K562 (cell line): ENCODE measurements around the gene EHBP1. TPM values are rescaled to one million over a fixed set of nuclear protein-coding genes. Genes with fewer than 3 reads are reported as not detected.

Experiments used
- ATAC-seq: fragments of 200-7000 bp; cut with Tn5 transposase; 3 replicates; pipeline ENCODE4 v1.9.1; 2020; ENCODE audit warnings: moderate library complexity
- BruUV-seq: library from RNA; stranded (reverse); fragments of 400-500 nt; replicated peaks from 2 replicates; lab custom pipeline; 2021; lab: Mats Ljungman, UMichigan
- CTCF ChIA-PET: fragments of 300-600 bp; formaldehyde crosslinking; extraction: SDS; loops from one replicate; lab custom pipeline; 2021; ENCODE audit warnings: low intra/inter-chr PET ratio; lab: Yijun Ruan, JAX
- POLR2A ChIA-PET: fragments of 300-600, 350-650 bp; sonication (Branson Sonifier 250); formaldehyde crosslinking; extraction: SDS; loops from one replicate; lab custom pipeline; 2021; ENCODE audit warnings: antibody characterized with exemption, inconsistent platforms; lab: Yijun Ruan, JAX
- DNase-seq, 4 experiments: peaks; one replicate each; pipeline versions ENCODE4 v3.0.0 to v3.0.0-alpha.2; 2011 to 2018; ENCODE audit warnings: low spot score in 3 of 4, mixed read lengths in 3 of 4; ENCODE audit errors: extremely low read depth in 1 of 4
- FAIRE-seq: peaks from 2 replicates; lab custom pipeline; 2011; peaks lifted over from hg19 to GRCh38; lab: Jason Lieb, UNC
- H2AFZ ChIP-seq: 2 replicates; pipeline ENCODE4 v1.6.0; 2011; ENCODE audit warnings: low read depth, low read length, control low read depth, inconsistent platforms
- H3K27ac ChIP-seq: fragments of 200-600 bp; 3 replicates; pipeline ENCODE4 v1.8.0; 2011; ENCODE audit warnings: low read depth, mild to moderate bottlenecking, control low read depth, inconsistent platforms, low read length, moderate library complexity, mixed read lengths; ENCODE audit errors: extremely low read depth
- H3K27me3 ChIP-seq, 2 experiments: fragments of 300-600 bp in 1 of 2; 2 replicates in 1 of 2; 3 replicates in 1 of 2; pipeline versions ENCODE4 v1.6.0 to v1.8.0; 2011; ENCODE audit warnings: inconsistent platforms in 2 of 2, low read length in 2 of 2, mild to moderate bottlenecking in 1 of 2, mixed read lengths in 1 of 2, moderate library complexity in 1 of 2; ENCODE audit not compliant: control insufficient read depth in 2 of 2, insufficient read depth in 2 of 2
- H3K36me3 ChIP-seq: fragments of 300-600 bp; 3 replicates; pipeline ENCODE4 v1.8.0; 2011; ENCODE audit warnings: mild to moderate bottlenecking, low read length, inconsistent platforms; ENCODE audit not compliant: control insufficient read depth, insufficient read depth
- H3K4me1 ChIP-seq, 2 experiments: fragments of 200-600 bp in 1 of 2; replicated peaks in 1 of 2; 2 replicates in 1 of 2; 3 replicates in 1 of 2; pipeline versions ENCODE4 v1.5.1 to v1.8.0; 2011; ENCODE audit warnings: inconsistent platforms in 2 of 2, low read length in 2 of 2, mild to moderate bottlenecking in 1 of 2, mixed read lengths in 1 of 2, moderate library complexity in 1 of 2; ENCODE audit not compliant: control insufficient read depth in 2 of 2, insufficient read depth in 2 of 2
- H3K4me2 ChIP-seq: 2 replicates; pipeline ENCODE4 v1.6.1; 2011; ENCODE audit warnings: low read length, control low read depth, inconsistent platforms, mixed read lengths; ENCODE audit not compliant: insufficient read depth
- H3K4me3 ChIP-seq: fragments of 200-600 bp; sonication (generic), shearing (Covaris generic); 2 replicates; pipeline ENCODE4 v1.5.1; 2016; ENCODE audit warnings: control low read depth, inconsistent platforms
- H3K79me2 ChIP-seq: fragments of 200-600 bp; 3 replicates; pipeline ENCODE4 v1.8.0; 2011; ENCODE audit warnings: low read length, inconsistent platforms; ENCODE audit not compliant: control insufficient read depth, insufficient read depth
- H3K9ac ChIP-seq, 2 experiments: 2 replicates each; pipeline versions ENCODE4 v1.6.0 to v1.6.1; 2011; ENCODE audit warnings: low read depth in 2 of 2, low read length in 2 of 2, control low read depth in 1 of 2, inconsistent platforms in 1 of 2, mild to moderate bottlenecking in 1 of 2, mixed read lengths in 1 of 2; ENCODE audit not compliant: insufficient read depth in 1 of 2
- H3K9me1 ChIP-seq: one replicate; pipeline ENCODE4 v1.6.0; 2011; ENCODE audit warnings: inconsistent platforms, mild to moderate bottlenecking, low read length, moderate library complexity; ENCODE audit not compliant: control insufficient read depth, insufficient read depth
- H3K9me3 ChIP-seq: replicated peaks from 2 replicates; pipeline ENCODE4 v1.5.1; 2011; ENCODE audit warnings: low read depth, low read length, inconsistent platforms; ENCODE audit not compliant: control insufficient read depth, insufficient read depth
- H4K20me1 ChIP-seq: replicated peaks from 2 replicates; pipeline ENCODE4 v1.6.1; 2011; ENCODE audit warnings: low read length, inconsistent platforms, mixed read lengths; ENCODE audit not compliant: control insufficient read depth, insufficient read depth
- C11orf30 ChIP-seq: fragments of 450-650 bp; IDR thresholded peaks from 2 replicates; pipeline ENCODE4 v1.6.1; 2016; ENCODE audit warnings: low read depth, mild to moderate bottlenecking
- KHSRP ChIP-seq: fragments of 450-650 bp; IDR thresholded peaks from 2 replicates; pipeline ENCODE4 v1.6.1; 2017
- MAFF ChIP-seq: IDR thresholded peaks from 2 replicates; pipeline ENCODE4 v1.6.1; 2012; ENCODE audit warnings: low read length, improper control_type of control experiment
- MAFG ChIP-seq: fragments of 450-650 bp; conservative IDR thresholded peaks from 2 replicates; pipeline ENCODE4 v1.6.1; 2016; ENCODE audit warnings: missing genetic modification characterization, missing compliant biosample characterization
- ZNF316 ChIP-seq: fragments of 450-650 bp; IDR thresholded peaks from 2 replicates; pipeline ENCODE4 v1.6.1; 2016
- WGBS: fragments of 100-300 bp; shearing (Covaris generic); methylation state at CpG from one replicate; pipeline ENCODE4 v1.1.6; 2016; ENCODE audit warnings: low coverage, mixed read lengths; ENCODE audit not compliant: insufficient coverage; ENCODE audit errors: missing lambda C conversion rate; 5-methylcytosine and 5-hydroxymethylcytosine counted together
- in situ Hi-C: fragments of 300-500 bp; cut with MboI; formaldehyde crosslinking; loops from 4 replicates; pipeline ENCODE4 v1.15.0; 2018; ENCODE audit warnings: inconsistent platforms, mixed read lengths
- intact Hi-C: fragments of 100-400 bp; cut with micrococcal nuclease; formaldehyde crosslinking; loops from 2 replicates; pipeline ENCODE4 v1.14.2; 2022
- polyA plus RNA-seq, 8 experiments: library from polyadenylated mRNA; depleted of rRNA in 4 of 8; stranded (reverse) in 5 of 8; unstranded in 3 of 8; fragments of >200 nt; fragmentation: Nextera tagmentation in 2 of 8; fragmentation: Illumina TruSeq in 1 of 8; extraction: Ambion mirVana in 2 of 8; extraction: Trizol in 1 of 8; gene quantifications; 2 replicates each; pipeline versions ENCODE4 v1.2.1 to v1.2.3, GENCODE V29; 2011 to 2014; ENCODE audit warnings: inconsistent platforms in 1 of 8, missing spikeins in 1 of 8
- total RNA-seq, 7 experiments: library from RNA; depleted of rRNA in 6 of 7; stranded (reverse); fragments of >200 nt in 6 of 7; fragmentation: Illumina TruSeq in 2 of 7; extraction: Trizol in 2 of 7; gene quantifications; 2 replicates each; pipeline versions ENCODE4 v1.2.1 to v1.2.3, GENCODE V29; 2011 to 2021; ENCODE audit warnings: low replicate concordance in 1 of 7
- TF ChIP-seq, protein P1 (sequence below): sonication (generic); formaldehyde crosslinking; IDR thresholded peaks from 2 replicates; pipeline ENCODE4 v1.8.0; 2022; ENCODE audit warnings: mild to moderate bottlenecking, missing genetic modification reagents, borderline replicate concordance

The EHBP1 gene
- total and polyA plus RNA-seq, 9 of the 15 experiments (the other 6 are each of a cell fraction or from before 2014, with no cell fraction given): 8.9 to 26.6 (median 19.3) TPM

DNA sequence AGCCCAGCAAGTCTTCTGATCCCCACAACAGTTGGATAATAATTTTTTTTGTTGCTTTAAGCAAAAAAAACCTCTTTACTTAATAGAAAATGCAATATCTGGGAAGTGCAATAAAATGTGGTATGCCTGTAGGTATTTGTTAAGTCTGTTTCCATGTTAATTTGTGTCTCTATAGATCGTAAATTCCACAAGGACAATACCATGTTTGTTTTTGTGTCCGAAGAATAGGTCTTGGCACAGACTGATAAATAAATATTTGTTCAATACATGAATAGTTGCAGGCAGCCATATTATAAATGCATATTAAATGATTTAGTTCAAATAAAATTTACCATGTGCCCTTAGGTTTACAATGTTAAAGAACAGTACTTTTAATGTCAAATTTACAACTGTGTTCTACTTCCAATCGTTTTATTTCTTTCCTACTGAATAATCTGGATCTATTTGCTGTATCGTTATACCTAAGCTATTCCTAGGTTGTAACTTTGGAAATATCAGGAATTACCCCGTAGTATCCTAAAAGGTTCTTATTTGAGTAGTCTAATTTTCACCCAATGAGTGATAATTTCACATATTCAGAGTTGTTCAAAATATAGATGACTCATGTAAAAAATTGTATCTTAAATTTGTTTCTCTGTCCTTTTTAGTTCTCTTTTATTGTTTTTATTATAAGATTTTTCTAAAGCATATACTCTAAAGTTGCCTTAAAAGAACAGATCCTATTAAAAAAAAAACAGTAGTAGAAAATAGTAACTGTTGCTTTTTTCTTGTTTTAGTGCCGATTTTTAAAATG, 151.8 kb downstream of the EHBP1 start:
- no peak for FAIRE-seq
- Histone ChIP-seq H3K27me3 (no peaks in the 10 kb centered on the region), H3K9ac (no peak overlapping the region), H3K4me1 (peaks cover 8% of the 10 kb centered on the region in 2 experiments; a peak in 3 of 5 replicates), H3K27ac (no peak overlapping the region), H3K4me2 (no peak overlapping the region), H2AFZ (no peak overlapping the region), H3K9me3 (no peaks in the 10 kb centered on the region), H4K20me1 (no peaks in the 10 kb centered on the region), H3K4me3 (no peak overlapping the region), H3K36me3 (no peaks in the 10 kb centered on the region), H3K79me2 (no peaks in the 10 kb centered on the region), H3K9me1 (no peaks in the 10 kb centered on the region)
- no peak for DNase-seq
- TF ChIP-seq KHSRP (no peak), MAFF (0 out of 2 replicates have a peak, but pooled peaks have one; percentile 6), MAFG (peak; percentile 50; the same call in 1 of the 2 replicates), ZNF316 (peak; percentile 83), C11orf30 (peak; percentile 66)
- TF ChIP-seq, protein P1, sequence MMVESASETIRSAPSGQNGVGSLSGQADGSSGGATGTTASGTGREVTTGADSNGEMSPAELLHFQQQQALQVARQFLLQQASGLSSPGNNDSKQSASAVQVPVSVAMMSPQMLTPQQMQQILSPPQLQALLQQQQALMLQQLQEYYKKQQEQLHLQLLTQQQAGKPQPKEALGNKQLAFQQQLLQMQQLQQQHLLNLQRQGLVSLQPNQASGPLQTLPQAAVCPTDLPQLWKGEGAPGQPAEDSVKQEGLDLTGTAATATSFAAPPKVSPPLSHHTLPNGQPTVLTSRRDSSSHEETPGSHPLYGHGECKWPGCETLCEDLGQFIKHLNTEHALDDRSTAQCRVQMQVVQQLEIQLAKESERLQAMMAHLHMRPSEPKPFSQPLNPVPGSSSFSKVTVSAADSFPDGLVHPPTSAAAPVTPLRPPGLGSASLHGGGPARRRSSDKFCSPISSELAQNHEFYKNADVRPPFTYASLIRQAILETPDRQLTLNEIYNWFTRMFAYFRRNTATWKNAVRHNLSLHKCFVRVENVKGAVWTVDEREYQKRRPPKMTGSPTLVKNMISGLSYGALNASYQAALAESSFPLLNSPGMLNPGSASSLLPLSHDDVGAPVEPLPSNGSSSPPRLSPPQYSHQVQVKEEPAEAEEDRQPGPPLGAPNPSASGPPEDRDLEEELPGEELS: no peak
- 68% methylated on average over 6 of the region's 6 CpGs for WGBS
- ChIA-PET CTCF (no interaction called here), POLR2A (no interaction called here)
- in situ Hi-C loops: no loop called here
- BruUV-seq: no TSS peak
- intact Hi-C loops: no loop called here
- ATAC-seq: no peak
